ENCODE data around the gene CALD1. TPM values are rescaled to one million over a fixed set of nuclear protein-coding genes. Genes with fewer than 3 reads are reported as not detected.

CALD1 gene
- total RNA-seq, 4 donors from 2014 or later = 162 to 401 (median 226) TPM

- H3K9me3 ChIP-seq = no peaks in the 10 kb centered on the region
- no peak overlapping the region for H3K4me3 ChIP-seq
- H3K27me3 ChIP-seq = no peaks in the 10 kb centered on the region
- TF ChIP-seq CTCF (IDR thresholded peaks at IDR 0.05) = no peak
- no peak for TF ChIP-seq POLR2AphosphoS5 (IDR thresholded peaks at IDR 0.05)
- TF ChIP-seq POLR2A (IDR thresholded peaks at IDR 0.05) = no peak
- no peak for TF ChIP-seq EP300 (IDR thresholded peaks at IDR 0.05; ENCODE audit: low read depth)
- peak overlapping the region; percentile 69 to 88 (median 84) for H3K27ac ChIP-seq
- intact Hi-C loops (cut with DNase I; ENCODE audit: low total_unique reads) = no loop called here
- no peaks in the 10 kb centered on the region for H3K36me3 ChIP-seq
- in situ Hi-C loops (cut with MboI; ENCODE audit: low pct_ligation_motif_present in 1 of 4, low pct_unique_long_range_greater_than_20kb in 1 of 4, low sequenced_read_pairs in 3 of 4) = no loop called here
- 58 to 83% methylated on average over 1 of the region's 1 CpG for whole genome bisulfite sequencing, 2 donors (ENCODE audit: low coverage in 1 of 2)
- DNase-seq = no peak
- peaks cover 0 to 14% (median 9%) of the 10 kb centered on the region in 4 donors for H3K4me1 ChIP-seq
These were observed 47.8 kb upstream of the CALD1 start for GRCh38 chr7:134731616-134732015.

- DNase-seq = no peak
- H3K4me3 ChIP-seq = no peak overlapping the region
- no peak for TF ChIP-seq CTCF (IDR thresholded peaks at IDR 0.05)
- no peak for TF ChIP-seq POLR2AphosphoS5 (IDR thresholded peaks at IDR 0.05)
- no peak for TF ChIP-seq POLR2A (IDR thresholded peaks at IDR 0.05)
- no peak for TF ChIP-seq EP300 (IDR thresholded peaks at IDR 0.05; ENCODE audit: low read depth)
- no peaks in the 10 kb centered on the region for H3K36me3 ChIP-seq
- peak overlapping the region in 1 of 4 donors; percentile 84 for H3K27ac ChIP-seq
- H3K4me1 ChIP-seq = peaks cover 0 to 14% (median 9%) of the 10 kb centered on the region in 4 donors
- in situ Hi-C loops (cut with MboI; ENCODE audit: low pct_ligation_motif_present in 1 of 4, low pct_unique_long_range_greater_than_20kb in 1 of 4, low sequenced_read_pairs in 3 of 4) = no loop called here
- no peaks in the 10 kb centered on the region for H3K27me3 ChIP-seq
- intact Hi-C loops (cut with DNase I; ENCODE audit: low total_unique reads) = no loop called here
- 80 to 90% methylated on average over 2 to 6 of the region's 6 CpGs for WGBS, 2 donors (ENCODE audit: low coverage in 1 of 2)
- H3K9me3 ChIP-seq = no peaks in the 10 kb centered on the region
These were observed 46.7 kb upstream of the CALD1 start for GRCh38 chr7:134732728-134733127.

GRCh38 chr7:134736381-134736780, 43.1 kb upstream of the CALD1 start:
- intact Hi-C loops (cut with DNase I; ENCODE audit: low total_unique reads) = no loop called here
- WGBS, 2 donors (ENCODE audit: low coverage in 1 of 2) = 80 to 89% methylated on average over 1 to 2 of the region's 2 CpGs
- Histone ChIP-seq H3K4me1 (no peaks in the 10 kb centered on the region), H3K27ac (no peak overlapping the region), H3K36me3 (no peaks in the 10 kb centered on the region), H3K27me3 (no peaks in the 10 kb centered on the region), H3K4me3 (no peak overlapping the region), H3K9me3 (no peaks in the 10 kb centered on the region)
- TF ChIP-seq CTCF (IDR thresholded peaks at IDR 0.05) (no peak), POLR2AphosphoS5 (IDR thresholded peaks at IDR 0.05) (no peak), POLR2A (IDR thresholded peaks at IDR 0.05) (no peak), EP300 (IDR thresholded peaks at IDR 0.05; ENCODE audit: low read depth) (no peak)
- no peak for DNase-seq
- in situ Hi-C loops (cut with MboI; ENCODE audit: low pct_ligation_motif_present in 1 of 4, low pct_unique_long_range_greater_than_20kb in 1 of 4, low sequenced_read_pairs in 3 of 4) = no loop called here

GRCh38 chr7:134737566-134738345, 41.7 kb upstream of the CALD1 start:
- DNase-seq = no peak
- intact Hi-C loops (cut with DNase I; ENCODE audit: low total_unique reads) = no loop called here
- WGBS, 2 donors (ENCODE audit: low coverage in 1 of 2) = 53 to 58% methylated on average over 7 of the region's 7 CpGs

More at GRCh38 chr7:134737566-134738345, 41.7 kb upstream of the CALD1 start:
- TF ChIP-seq POLR2AphosphoS5 (IDR thresholded peaks at IDR 0.05) = no peak
- no peak for TF ChIP-seq EP300 (IDR thresholded peaks at IDR 0.05; ENCODE audit: low read depth)
- TF ChIP-seq CTCF (IDR thresholded peaks at IDR 0.05) = no peak
- TF ChIP-seq POLR2A (IDR thresholded peaks at IDR 0.05) = no peak
- H3K4me3 ChIP-seq = no peak overlapping the region
- H3K27me3 ChIP-seq = no peaks in the 10 kb centered on the region
- H3K27ac ChIP-seq = peak overlapping the region; percentile 32 to 60 (median 41)
- H3K4me1 ChIP-seq = peaks cover 0 to 7% (median 6%) of the 10 kb centered on the region in 4 donors
- no peaks in the 10 kb centered on the region for H3K9me3 ChIP-seq
- in situ Hi-C loops (cut with MboI; ENCODE audit: low pct_ligation_motif_present in 1 of 4, low pct_unique_long_range_greater_than_20kb in 1 of 4, low sequenced_read_pairs in 3 of 4) = no loop called here
- H3K36me3 ChIP-seq = no peaks in the 10 kb centered on the region
